ENCODE results near the gene CLEC7A. TPM values are rescaled to one million over a fixed set of nuclear protein-coding genes. Genes with fewer than 3 reads are reported as not detected.

Gene CLEC7A
- total RNA-seq, result 79.5 TPM
- long read RNA-seq, transcript CLEC7A-205 (5 exons, 2,446 nt), result major isoform, 17 of 55 reads
- long read RNA-seq, partial matches to known transcripts, result 0 of 55 reads
- long read RNA-seq, other reads (novel, unspliced or antisense), result 27 of 55 reads

- ATAC-seq (peak; percentile 66 to 81), DNase-seq (no peak)
- H3K27me3 ChIP-seq (ENCODE audit: low read depth), result no peaks in the 10 kb centered on the region
- H3K4me3 ChIP-seq, result peak within 1 kb of the TSS; percentile 32
- H3K4me1 ChIP-seq, result no peaks in the 10 kb centered on the region
- no peaks in the 10 kb centered on the region for H3K36me3 ChIP-seq
- H3K9me3 ChIP-seq, result no peaks in the 10 kb centered on the region
- peak within 1 kb of the TSS; percentile 80 for H3K27ac ChIP-seq
- intact Hi-C loops (cut with DNase I), result no loop called here
- no peak for TF ChIP-seq CTCF (IDR thresholded peaks at IDR 0.05)
Measured at GRCh38 chr12:10130042-10130441, at the start of gene CLEC7A. TSS of gene CLEC7A (minus strand) at chr12:10130199. CDS start at chr12:10130082, 117 bp downstream.

- Histone ChIP-seq H3K36me3 (no peaks in the 10 kb centered on the region), H3K4me1 (no peaks in the 10 kb centered on the region), H3K27ac (no peak overlapping the region), H3K27me3 (ENCODE audit: low read depth) (no peaks in the 10 kb centered on the region), H3K9me3 (no peaks in the 10 kb centered on the region), H3K4me3 (no peak overlapping the region)
- DNase-seq (no peak), ATAC-seq (no peak)
- no peak for TF ChIP-seq CTCF (IDR thresholded peaks at IDR 0.05)
- intact Hi-C loops (cut with DNase I), result no loop called here
Measured at GRCh38 chr12:10179776-10180181, 49.8 kb upstream of the CLEC7A start.

GRCh38 chr12:10178821-10179220 is 48.8 kb upstream of the CLEC7A start, which contains the start of gene TMEM52B:
TSS of gene TMEM52B (plus strand) at chr12:10179032. CDS start at chr12:10179575, 543 bp downstream.
- H3K36me3 ChIP-seq, result no peaks in the 10 kb centered on the region
- DNase-seq (no peak), ATAC-seq (no peak)
- intact Hi-C loops (cut with DNase I), result no loop called here
- TF ChIP-seq CTCF (IDR thresholded peaks at IDR 0.05), result no peak
- no peaks in the 10 kb centered on the region for H3K4me1 ChIP-seq
- no peak within 1 kb of the TSS for H3K4me3 ChIP-seq
- H3K27ac ChIP-seq, result no peak within 1 kb of the TSS
- H3K9me3 ChIP-seq, result no peaks in the 10 kb centered on the region
- no peaks in the 10 kb centered on the region for H3K27me3 ChIP-seq (ENCODE audit: low read depth)

- Histone ChIP-seq H3K36me3 (no peaks in the 10 kb centered on the region), H3K27ac (no peak overlapping the region), H3K4me3 (no peak overlapping the region), H3K9me3 (no peaks in the 10 kb centered on the region), H3K27me3 (ENCODE audit: low read depth) (no peaks in the 10 kb centered on the region), H3K4me1 (no peaks in the 10 kb centered on the region)
- ATAC-seq (peak; percentile 56 to 61), DNase-seq (no peak)
- intact Hi-C loops (cut with DNase I), result no loop called here
- TF ChIP-seq CTCF (IDR thresholded peaks at IDR 0.05), result no peak
Measured at GRCh38 chr12:10175846-10176636, 46.0 kb upstream of the CLEC7A start.

- intact Hi-C loops (cut with DNase I), result no loop called here
Measured at GRCh38 chr12:10174986-10175614, 45.1 kb upstream of the CLEC7A start.

More at GRCh38 chr12:10174986-10175614, 45.1 kb upstream of the CLEC7A start:
- Histone ChIP-seq H3K4me1 (no peaks in the 10 kb centered on the region), H3K4me3 (no peak overlapping the region), H3K36me3 (no peaks in the 10 kb centered on the region), H3K27ac (no peak overlapping the region), H3K9me3 (no peaks in the 10 kb centered on the region), H3K27me3 (ENCODE audit: low read depth) (no peaks in the 10 kb centered on the region)
- TF ChIP-seq CTCF (IDR thresholded peaks at IDR 0.05), result no peak
- no peak for ATAC-seq
- DNase-seq, result no peak
